ENCODE measurements around the gene NLGN2. TPM values are rescaled to one million over a fixed set of nuclear protein-coding genes. Genes with fewer than 3 reads are reported as not detected.
"Not testable (repeated sequence)": the region's sequence is repeated elsewhere in the genome, so short reads cannot be mapped to it uniquely, and the experiment has no call there.

Gene NLGN2
- 1 to 10 TPM in 2 of 4 donors, under 1 TPM in 2; 0.22 to 6.1 (median 2.6) TPM for polyA plus RNA-seq
- long read RNA-seq, donor 1 = 0 reads
- long read RNA-seq, donor 2 = 0 reads
- long read RNA-seq, donor 3 = 0 reads
- long read RNA-seq, donor 4 = 0 reads
- long read RNA-seq, donor 5 = 0 reads
- long read RNA-seq, donor 6, full-length matches to known transcripts = 1 of 1 reads
- long read RNA-seq, donor 6, partial matches to known transcripts = 0 of 1 reads
- long read RNA-seq, donor 6, other reads (novel, unspliced or antisense) = 0 of 1 reads
- long read RNA-seq, donor 7, full-length matches to known transcripts = 2 of 2 reads
- long read RNA-seq, donor 7, partial matches to known transcripts = 0 of 2 reads
- long read RNA-seq, donor 7, other reads (novel, unspliced or antisense) = 0 of 2 reads
- long read RNA-seq, donor 8 = 0 reads
- long read RNA-seq, donor 9, full-length matches to known transcripts = 1 of 1 reads
- long read RNA-seq, donor 9, partial matches to known transcripts = 0 of 1 reads
- long read RNA-seq, donor 9, other reads (novel, unspliced or antisense) = 0 of 1 reads
- long read RNA-seq, donor 10, full-length matches to known transcripts = 3 of 3 reads
- long read RNA-seq, donor 10, partial matches to known transcripts = 0 of 3 reads
- long read RNA-seq, donor 10, other reads (novel, unspliced or antisense) = 0 of 3 reads

DNA sequence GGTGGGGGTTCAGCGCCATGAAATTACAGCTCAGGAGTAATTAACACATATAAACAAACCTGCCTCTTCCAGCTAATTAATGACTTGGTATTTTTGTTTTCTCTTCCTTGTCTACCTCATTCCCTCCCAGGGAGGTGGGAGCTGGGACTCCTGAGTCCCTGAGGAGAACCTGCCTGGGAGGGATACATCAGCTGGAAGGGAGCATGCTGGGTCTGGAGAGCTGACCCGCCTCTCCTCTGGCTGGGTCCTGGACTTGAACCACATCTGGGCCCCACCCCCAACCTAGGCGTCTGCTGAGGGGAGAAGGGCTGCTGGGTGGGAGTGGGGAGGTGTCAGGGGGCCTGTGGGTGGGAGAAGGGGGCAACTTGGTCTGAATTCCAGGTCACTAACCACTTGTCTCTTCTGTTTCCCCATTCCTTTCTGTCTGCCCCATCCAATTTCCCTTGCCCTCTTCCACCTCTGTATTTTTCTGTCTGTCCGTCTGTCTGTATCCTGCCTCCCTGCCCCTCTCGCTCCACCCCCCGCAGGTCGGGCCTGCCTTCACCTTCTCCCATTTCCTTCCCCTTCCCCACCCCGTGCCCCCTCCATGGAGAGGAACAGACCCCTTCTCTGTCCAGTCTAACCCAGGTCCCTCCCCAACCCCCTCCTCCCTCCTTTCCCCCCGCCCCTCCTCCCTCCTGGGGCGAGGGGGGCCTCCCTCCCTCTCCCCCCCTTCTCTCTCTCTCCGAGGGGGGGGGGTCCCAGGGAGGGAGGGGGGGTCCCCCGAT lies at the start of gene NLGN2:
Gene NLGN2 (plus strand): TSS at position 361 of the 767 bp plus-strand sequence. CDS start 411 bp downstream, outside the sequence.
- Histone ChIP-seq H3K4me3 (ENCODE audit: low read depth in 1 of 3, low read length in 3 of 3) (no peak within 1 kb of the TSS), H3K4me1 (ENCODE audit: control insufficient read depth in 3 of 3, insufficient read depth in 2 of 3, low read depth in 1 of 3, low read length in 2 of 3) (peaks cover 0 to 8% (median 7%) of the 10 kb centered on the region in 3 donors), H3K9me3 (ENCODE audit: control insufficient read depth in 2 of 2, insufficient read depth in 1 of 2, low read depth in 1 of 2, low read length in 1 of 2) (no peaks in the 10 kb centered on the region), H3K36me3 (ENCODE audit: control insufficient read depth in 3 of 3, insufficient read depth in 2 of 3, low read depth in 1 of 3, low read length in 3 of 3) (peaks cover 0 to 11% (median 0%) of the 10 kb centered on the region in 3 donors), H3K27me3 (ENCODE audit: control insufficient read depth in 3 of 3, insufficient read depth in 3 of 3, low read length in 3 of 3) (peaks cover 0 to 51% (median 0%) of the 10 kb centered on the region in 3 donors), H3K27ac (ENCODE audit: low read depth in 1 of 3, low read length in 2 of 3) (no peak within 1 kb of the TSS)
- FAIRE-seq = no peak
- 33 to 40% (median 37%) methylated on average over 10 to 12 of the region's 12 CpGs for WGBS, 3 donors
- no peak for DNase-seq

DNA sequence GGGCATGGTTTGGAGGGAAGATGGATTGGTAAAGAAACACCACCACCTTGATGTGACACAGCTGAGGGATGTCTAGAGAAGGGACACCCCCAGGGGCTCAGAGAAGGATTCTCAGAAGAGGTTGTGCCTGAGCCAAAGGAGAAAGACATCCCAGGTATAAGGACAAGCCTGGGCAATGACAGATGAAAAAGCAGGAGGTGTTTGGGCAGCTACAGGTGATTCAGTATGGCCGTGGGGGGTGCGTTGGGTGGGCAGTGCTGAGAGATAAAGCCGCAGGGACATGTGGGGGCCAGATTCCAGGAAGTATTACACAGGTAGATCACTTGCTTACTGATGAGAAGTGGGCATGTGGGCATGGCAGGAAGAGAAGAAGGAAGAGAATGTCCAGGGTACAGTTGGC lies 45.7 kb upstream of the NLGN2 start:
- Histone ChIP-seq H3K27ac (ENCODE audit: low read depth in 1 of 3, low read length in 2 of 3) (no peak overlapping the region), H3K4me3 (ENCODE audit: low read depth in 1 of 3, low read length in 3 of 3) (no peak overlapping the region), H3K36me3 (ENCODE audit: control insufficient read depth in 3 of 3, insufficient read depth in 2 of 3, low read depth in 1 of 3, low read length in 3 of 3) (no peaks in the 10 kb centered on the region), H3K9me3 (ENCODE audit: control insufficient read depth in 2 of 2, insufficient read depth in 1 of 2, low read depth in 1 of 2, low read length in 1 of 2) (no peaks in the 10 kb centered on the region), H3K27me3 (ENCODE audit: control insufficient read depth in 3 of 3, insufficient read depth in 3 of 3, low read length in 3 of 3) (peaks cover 0 to 3% (median 0%) of the 10 kb centered on the region in 3 donors), H3K4me1 (ENCODE audit: control insufficient read depth in 3 of 3, insufficient read depth in 2 of 3, low read depth in 1 of 3, low read length in 2 of 3) (no peaks in the 10 kb centered on the region)
- DNase-seq (no peak), FAIRE-seq (no peak)
- WGBS, 3 donors = 49 to 66% (median 57%) methylated on average over 3 of the region's 3 CpGs

DNA sequence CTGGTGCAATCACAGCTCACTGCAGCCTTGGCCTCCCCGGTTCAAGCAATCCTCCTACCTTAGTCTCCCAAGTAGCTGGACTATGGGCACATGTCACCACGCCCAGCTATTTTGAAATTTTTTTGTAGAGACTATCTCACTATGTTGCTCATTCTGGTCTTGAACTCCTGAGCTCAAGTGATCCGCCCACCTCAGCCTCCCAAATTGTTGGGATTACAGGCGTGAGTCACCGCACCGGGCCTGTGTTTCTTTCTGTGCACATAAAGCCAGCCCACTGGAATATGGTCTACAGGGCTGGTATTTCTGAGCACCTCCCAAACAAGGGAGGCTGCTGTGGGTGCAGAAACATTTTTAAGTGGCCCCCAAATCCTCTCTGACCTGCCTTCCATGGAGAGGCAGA lies 44.3 kb upstream of the NLGN2 start:
- Histone ChIP-seq H3K4me3 (ENCODE audit: low read depth in 1 of 3, low read length in 3 of 3) (no peak overlapping the region), H3K4me1 (ENCODE audit: control insufficient read depth in 3 of 3, insufficient read depth in 2 of 3, low read depth in 1 of 3, low read length in 2 of 3) (no peaks in the 10 kb centered on the region), H3K36me3 (ENCODE audit: control insufficient read depth in 3 of 3, insufficient read depth in 2 of 3, low read depth in 1 of 3, low read length in 3 of 3) (no peaks in the 10 kb centered on the region), H3K9me3 (ENCODE audit: control insufficient read depth in 2 of 2, insufficient read depth in 1 of 2, low read depth in 1 of 2, low read length in 1 of 2) (no peaks in the 10 kb centered on the region), H3K27me3 (ENCODE audit: control insufficient read depth in 3 of 3, insufficient read depth in 3 of 3, low read length in 3 of 3) (peaks cover 0 to 7% (median 0%) of the 10 kb centered on the region in 3 donors), H3K27ac (ENCODE audit: low read depth in 1 of 3, low read length in 2 of 3) (no peak overlapping the region)
- FAIRE-seq = no peak
- WGBS, 3 donors = 88 to 91% (median 89%) methylated on average over 6 of the region's 6 CpGs
- no peak for DNase-seq

DNA sequence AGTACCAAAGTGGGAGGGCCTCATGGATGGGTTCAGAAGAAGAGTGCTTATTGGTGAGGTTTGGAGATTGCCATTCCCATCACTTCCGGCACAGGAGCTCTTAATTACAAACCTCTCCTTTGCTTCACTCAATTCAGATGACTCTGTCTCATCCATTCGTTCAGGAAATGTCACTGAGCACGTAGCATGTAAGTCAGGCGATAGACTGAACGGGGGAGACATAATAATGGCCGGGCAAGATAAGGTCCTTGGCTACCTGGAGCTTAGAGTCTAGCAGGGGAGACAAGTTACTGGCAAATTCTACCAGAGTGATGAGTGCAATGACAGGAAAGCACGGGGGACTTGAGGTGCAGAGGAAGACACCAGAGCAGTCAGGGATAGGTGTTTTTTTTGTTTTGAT lies 41.7 kb upstream of the NLGN2 start:
- DNase-seq, FAIRE-seq: not testable (repeated sequence)

DNA sequence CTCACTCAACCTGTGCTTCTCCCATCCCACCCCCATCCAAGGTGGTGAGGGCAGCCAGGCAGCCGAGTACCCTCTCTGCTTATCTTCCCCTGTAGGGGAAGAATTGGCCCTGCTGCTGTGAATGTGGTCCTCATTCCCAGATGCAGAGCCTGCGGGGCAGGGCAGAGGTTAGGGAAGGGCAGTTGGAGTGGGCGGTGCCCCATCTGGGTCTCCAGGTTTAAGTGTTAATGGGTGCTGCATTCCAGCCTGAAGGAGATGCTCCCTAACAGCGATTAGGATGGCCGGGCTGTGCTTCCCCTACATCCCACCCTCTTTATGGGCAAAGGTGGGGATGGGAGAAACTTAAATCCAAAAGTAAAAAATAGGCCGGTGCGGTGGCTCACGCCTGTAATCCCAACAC lies 40.6 kb upstream of the NLGN2 start:
- Histone ChIP-seq H3K36me3 (ENCODE audit: control insufficient read depth in 3 of 3, insufficient read depth in 2 of 3, low read depth in 1 of 3, low read length in 3 of 3) (no peaks in the 10 kb centered on the region), H3K4me1 (ENCODE audit: control insufficient read depth in 3 of 3, insufficient read depth in 2 of 3, low read depth in 1 of 3, low read length in 2 of 3) (no peaks in the 10 kb centered on the region), H3K9me3 (ENCODE audit: control insufficient read depth in 2 of 2, insufficient read depth in 1 of 2, low read depth in 1 of 2, low read length in 1 of 2) (no peaks in the 10 kb centered on the region), H3K27ac (ENCODE audit: low read depth in 1 of 3, low read length in 2 of 3) (no peak overlapping the region), H3K27me3 (ENCODE audit: control insufficient read depth in 3 of 3, insufficient read depth in 3 of 3, low read length in 3 of 3) (peaks cover 0 to 5% (median 0%) of the 10 kb centered on the region in 3 donors), H3K4me3 (ENCODE audit: low read depth in 1 of 3, low read length in 3 of 3) (no peak overlapping the region)
- FAIRE-seq (no peak), DNase-seq (no peak)
- WGBS, 3 donors = 79 to 82% (median 81%) methylated on average over 8 of the region's 8 CpGs

More for the DNA sequence above, 41.7 kb upstream of the NLGN2 start:
- not testable (repeated sequence) for H3K27me3 ChIP-seq (ENCODE audit: control insufficient read depth in 3 of 3, insufficient read depth in 3 of 3, low read length in 3 of 3); H3K9me3 ChIP-seq (ENCODE audit: control insufficient read depth in 2 of 2, insufficient read depth in 1 of 2, low read depth in 1 of 2, low read length in 1 of 2); H3K4me1 ChIP-seq (ENCODE audit: control insufficient read depth in 3 of 3, insufficient read depth in 2 of 3, low read depth in 1 of 3, low read length in 2 of 3); H3K27ac ChIP-seq (ENCODE audit: low read depth in 1 of 3, low read length in 2 of 3); H3K36me3 ChIP-seq (ENCODE audit: control insufficient read depth in 3 of 3, insufficient read depth in 2 of 3, low read depth in 1 of 3, low read length in 3 of 3); H3K4me3 ChIP-seq (ENCODE audit: low read depth in 1 of 3, low read length in 3 of 3)
- 88 to 90% (median 88%) methylated on average over 6 of the region's 7 CpGs for WGBS, 3 donors

DNA sequence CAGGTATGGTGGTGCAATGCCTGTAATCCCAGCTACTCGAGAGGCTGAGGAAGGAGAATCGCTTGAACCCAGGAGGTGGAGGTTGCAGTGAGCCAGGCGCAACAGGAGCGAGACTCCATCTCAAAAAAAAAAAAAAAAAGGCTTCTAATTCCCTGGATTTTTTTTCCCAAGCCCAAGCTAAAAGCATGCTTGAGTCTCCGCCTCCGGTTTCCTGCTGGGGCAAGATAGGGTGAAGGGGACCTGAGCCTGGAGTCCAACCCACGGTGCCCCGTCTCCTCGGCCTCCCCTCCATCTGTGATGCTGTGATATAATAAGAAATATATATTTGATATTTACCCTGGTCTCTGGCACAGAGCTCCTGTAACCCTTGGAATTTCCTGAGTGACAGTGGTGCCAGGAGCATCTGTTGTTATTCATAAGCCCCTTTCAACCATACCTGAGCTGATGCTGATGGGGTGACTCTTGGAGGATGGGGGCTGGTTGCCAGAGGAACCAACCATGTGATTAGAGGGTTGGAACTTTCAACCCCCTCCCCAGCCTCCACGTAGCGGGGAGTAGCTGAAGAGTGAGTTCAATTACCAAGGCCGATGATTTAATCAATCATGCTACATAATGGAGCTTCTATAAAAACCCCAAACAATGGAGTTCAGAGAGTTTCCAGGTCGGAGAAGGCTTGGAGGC lies 39.6 kb upstream of the NLGN2 start:
- FAIRE-seq (no peak), DNase-seq (no peak)
- 72 to 77% (median 77%) methylated on average over 12 to 13 of the region's 13 CpGs for WGBS, 3 donors

DNA sequence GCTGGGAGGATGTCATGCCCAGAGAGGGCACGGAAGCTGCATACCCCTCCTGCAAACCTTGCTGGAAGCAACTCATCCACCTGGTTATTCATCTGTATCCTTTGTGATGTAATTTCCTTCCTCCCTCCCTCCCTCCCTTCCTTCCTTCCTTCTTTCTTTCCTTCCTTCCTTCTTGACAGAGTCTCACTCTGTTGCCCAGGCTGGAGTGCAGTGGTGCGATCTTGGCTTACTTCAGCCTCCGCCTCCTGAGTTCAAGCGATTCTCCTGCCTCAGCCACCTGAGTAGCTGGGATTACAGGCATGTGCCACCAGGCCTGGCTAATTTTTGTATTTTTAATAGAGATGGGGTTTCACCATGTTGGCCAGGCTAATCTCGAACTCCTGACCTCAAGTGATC lies 39.0 kb upstream of the NLGN2 start:
- not testable (repeated sequence) for H3K4me3 ChIP-seq (ENCODE audit: low read depth in 1 of 3, low read length in 3 of 3); DNase-seq; H3K4me1 ChIP-seq (ENCODE audit: control insufficient read depth in 3 of 3, insufficient read depth in 2 of 3, low read depth in 1 of 3, low read length in 2 of 3); H3K27ac ChIP-seq (ENCODE audit: low read depth in 1 of 3, low read length in 2 of 3); H3K36me3 ChIP-seq (ENCODE audit: control insufficient read depth in 3 of 3, insufficient read depth in 2 of 3, low read depth in 1 of 3, low read length in 3 of 3); H3K27me3 ChIP-seq (ENCODE audit: control insufficient read depth in 3 of 3, insufficient read depth in 3 of 3, low read length in 3 of 3); FAIRE-seq; H3K9me3 ChIP-seq (ENCODE audit: control insufficient read depth in 2 of 2, insufficient read depth in 1 of 2, low read depth in 1 of 2, low read length in 1 of 2)
- 90 to 98% (median 93%) methylated on average over 5 of the region's 5 CpGs for whole genome bisulfite sequencing, 3 donors

More for the DNA sequence above, 39.6 kb upstream of the NLGN2 start:
- Histone ChIP-seq H3K36me3 (ENCODE audit: control insufficient read depth in 3 of 3, insufficient read depth in 2 of 3, low read depth in 1 of 3, low read length in 3 of 3) (no peaks in the 10 kb centered on the region), H3K27me3 (ENCODE audit: control insufficient read depth in 3 of 3, insufficient read depth in 3 of 3, low read length in 3 of 3) (peaks cover 0 to 5% (median 0%) of the 10 kb centered on the region in 3 donors), H3K27ac (ENCODE audit: low read depth in 1 of 3, low read length in 2 of 3) (no peak overlapping the region), H3K4me1 (ENCODE audit: control insufficient read depth in 3 of 3, insufficient read depth in 2 of 3, low read depth in 1 of 3, low read length in 2 of 3) (no peaks in the 10 kb centered on the region), H3K4me3 (ENCODE audit: low read depth in 1 of 3, low read length in 3 of 3) (no peak overlapping the region), H3K9me3 (ENCODE audit: control insufficient read depth in 2 of 2, insufficient read depth in 1 of 2, low read depth in 1 of 2, low read length in 1 of 2) (no peaks in the 10 kb centered on the region)

DNA sequence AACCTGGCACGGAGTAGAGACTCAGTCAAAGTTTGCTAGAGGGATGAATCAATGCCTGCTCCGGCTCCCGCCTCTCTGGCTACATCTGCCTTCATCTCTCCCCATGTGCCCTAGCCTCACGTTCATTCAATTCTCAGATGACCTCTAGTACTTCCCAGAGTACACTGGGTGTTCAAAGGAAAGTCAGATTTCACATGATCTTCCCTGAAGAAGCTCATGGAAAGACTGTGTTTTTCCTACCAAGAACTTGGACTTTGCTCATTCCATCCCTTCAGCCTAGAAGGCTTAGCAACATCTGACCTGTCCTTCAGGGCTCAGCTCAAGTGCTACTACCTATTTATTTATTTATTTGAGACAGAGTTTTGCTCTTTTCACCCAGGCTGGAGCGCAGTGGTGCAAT lies 37.8 kb upstream of the NLGN2 start:
- no peak overlapping the region for H3K27ac ChIP-seq (ENCODE audit: low read depth in 1 of 3, low read length in 2 of 3)
- FAIRE-seq (no peak), DNase-seq (peak in 1 of 2 donors; percentile 50)
- H3K9me3 ChIP-seq (ENCODE audit: control insufficient read depth in 2 of 2, insufficient read depth in 1 of 2, low read depth in 1 of 2, low read length in 1 of 2) = no peaks in the 10 kb centered on the region
- 61 to 75% (median 66%) methylated on average over 5 of the region's 5 CpGs for WGBS, 3 donors
- H3K36me3 ChIP-seq (ENCODE audit: control insufficient read depth in 3 of 3, insufficient read depth in 2 of 3, low read depth in 1 of 3, low read length in 3 of 3) = no peaks in the 10 kb centered on the region
- H3K4me3 ChIP-seq (ENCODE audit: low read depth in 1 of 3, low read length in 3 of 3) = no peak overlapping the region
- no peaks in the 10 kb centered on the region for H3K4me1 ChIP-seq (ENCODE audit: control insufficient read depth in 3 of 3, insufficient read depth in 2 of 3, low read depth in 1 of 3, low read length in 2 of 3)
- H3K27me3 ChIP-seq (ENCODE audit: control insufficient read depth in 3 of 3, insufficient read depth in 3 of 3, low read length in 3 of 3) = peaks cover 0 to 5% (median 0%) of the 10 kb centered on the region in 3 donors
